ENCODE data around the gene RAD18.

DNA sequence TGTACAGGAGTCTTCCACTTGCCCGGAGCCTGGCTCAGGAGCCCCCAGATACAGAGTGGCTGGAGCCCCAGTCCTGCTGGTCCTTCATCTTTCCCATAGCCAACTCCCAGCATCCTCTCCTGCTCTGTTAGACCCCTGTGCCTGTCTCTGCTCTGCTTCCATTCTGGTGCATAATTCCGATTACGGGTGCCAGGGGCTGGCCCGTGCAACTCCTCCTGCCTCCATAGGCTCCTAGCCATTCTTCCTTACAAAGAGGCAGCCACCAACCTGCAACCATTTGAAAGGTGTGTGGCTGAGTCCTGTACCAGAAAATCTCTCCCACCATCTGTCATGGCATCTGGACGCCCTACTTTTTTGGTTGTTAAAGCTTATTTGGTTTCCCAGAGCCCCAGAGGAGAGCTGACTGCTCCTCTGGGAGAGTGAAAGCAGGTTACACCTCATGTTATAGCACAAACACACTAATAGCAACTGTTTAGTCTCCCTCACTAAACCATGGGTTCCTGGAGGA, 5.2 kb upstream of the RAD18 start:
- TF ChIP-seq, protein P1, sequence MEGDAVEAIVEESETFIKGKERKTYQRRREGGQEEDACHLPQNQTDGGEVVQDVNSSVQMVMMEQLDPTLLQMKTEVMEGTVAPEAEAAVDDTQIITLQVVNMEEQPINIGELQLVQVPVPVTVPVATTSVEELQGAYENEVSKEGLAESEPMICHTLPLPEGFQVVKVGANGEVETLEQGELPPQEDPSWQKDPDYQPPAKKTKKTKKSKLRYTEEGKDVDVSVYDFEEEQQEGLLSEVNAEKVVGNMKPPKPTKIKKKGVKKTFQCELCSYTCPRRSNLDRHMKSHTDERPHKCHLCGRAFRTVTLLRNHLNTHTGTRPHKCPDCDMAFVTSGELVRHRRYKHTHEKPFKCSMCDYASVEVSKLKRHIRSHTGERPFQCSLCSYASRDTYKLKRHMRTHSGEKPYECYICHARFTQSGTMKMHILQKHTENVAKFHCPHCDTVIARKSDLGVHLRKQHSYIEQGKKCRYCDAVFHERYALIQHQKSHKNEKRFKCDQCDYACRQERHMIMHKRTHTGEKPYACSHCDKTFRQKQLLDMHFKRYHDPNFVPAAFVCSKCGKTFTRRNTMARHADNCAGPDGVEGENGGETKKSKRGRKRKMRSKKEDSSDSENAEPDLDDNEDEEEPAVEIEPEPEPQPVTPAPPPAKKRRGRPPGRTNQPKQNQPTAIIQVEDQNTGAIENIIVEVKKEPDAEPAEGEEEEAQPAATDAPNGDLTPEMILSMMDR (conservative IDR thresholded peaks at IDR 0.05; ENCODE audit: low read length) = no peak
- TF ChIP-seq EZH2phosphoT487 (IDR thresholded peaks at IDR 0.05; ENCODE audit: borderline replicate concordance) = no peak
